Ascending aorta (tissue), 1 donor: Measurements from ENCODE around the gene CDKL2. TPM values are rescaled to one million over a fixed set of nuclear protein-coding genes. Genes with fewer than 3 reads are reported as not detected.

Experiments used
- total RNA-seq: library from RNA; depleted of rRNA; stranded (reverse); fragments of >200 nt; gene quantifications from one replicate; pipeline ENCODE4 v1.1.0, GENCODE V29; 2016

The CDKL2 gene
- total RNA-seq, 1 donor from 2014 or later: not detected

Other genes starting within 250 kb of the CDKL2 start
- 16.2 TPM for gene RCHY1, start 116.1 kb downstream of the CDKL2 start, total RNA-seq
- gene THAP6, start 116.1 kb downstream of the CDKL2 start, total RNA-seq: 2.4 TPM
- not detected for gene ODAPH, start 74.5 kb downstream of the CDKL2 start, total RNA-seq
- 88.9 TPM for gene G3BP2, start 42.9 kb upstream of the CDKL2 start, total RNA-seq
- 25.5 TPM for gene USO1, start 94.0 kb upstream of the CDKL2 start, total RNA-seq